HCT116 (cell line): ENCODE results near the gene CFAP221. TPM values are rescaled to one million over a fixed set of nuclear protein-coding genes. Genes with fewer than 3 reads are reported as not detected.

Source experiments
- ATAC-seq: fragments of 200-7000 bp; cut with Tn5 transposase; 2 replicates; pipeline ENCODE4 v1.9.1; 2020; ENCODE audit warnings: mild to moderate bottlenecking, moderate library complexity
- BruUV-seq: library from RNA; stranded (reverse); fragments of 400-500 nt; replicated peaks from 2 replicates; lab custom pipeline; 2021; lab: Mats Ljungman, UMichigan
- CTCF ChIA-PET: fragments of 300-600 bp; sonication (Branson Sonifier 250); formaldehyde crosslinking; loops from one replicate; lab custom pipeline; 2021; ENCODE audit warnings: antibody characterized with exemption; lab: Charles Lee
- POLR2A ChIA-PET: fragments of 300-600, 350-600 bp; sonication (Branson Sonifier 250); formaldehyde crosslinking; loops from one replicate; lab custom pipeline; 2021; ENCODE audit warnings: antibody characterized with exemption; lab: Charles Lee
- RAD21 ChIA-PET, 2 experiments: fragments of 300-600 bp; sonication (Branson Sonifier 250); formaldehyde crosslinking; loops; one replicate each; lab custom pipeline; 2023; ENCODE audit warnings: low total read pairs in 2 of 2; ENCODE audit not compliant: uncharacterized antibody in 2 of 2, unreplicated experiment in 2 of 2, low non-redundant PET in 1 of 2; lab: Charles Lee
- DNase-seq: peaks from one replicate; pipeline ENCODE4 v3.0.0-alpha.2; 2010; ENCODE audit warnings: low read depth, low spot score
- H2AFZ ChIP-seq: fragments of 200-600 bp; shearing (Covaris generic), sonication (generic); 2 replicates; pipeline ENCODE4 v1.6.1; 2017; ENCODE audit warnings: low read depth, mixed run types, mixed read lengths, antibody characterized with exemption, low read length; ENCODE audit not compliant: poor library complexity, severe bottlenecking
- H3K27ac ChIP-seq: 2 replicates; pipeline ENCODE4 v1.5.1; 2012; ENCODE audit warnings: low read depth, low read length
- H3K27me3 ChIP-seq: fragments of 200-600 bp; sonication (generic); 2 replicates; pipeline ENCODE4 v1.6.1; 2016; ENCODE audit warnings: mixed run types, low read length, mixed read lengths; ENCODE audit not compliant: insufficient read depth
- H3K36me3 ChIP-seq, 2 experiments: fragments of 200-500 bp in 1 of 2; fragments of 200-600 bp in 1 of 2; sonication (Bioruptor generic) in 1 of 2; sonication (generic) in 1 of 2; 2 replicates each; pipeline versions ENCODE4 v1.5.1 to v1.6.1; 2014 to 2016; ENCODE audit warnings: low read length in 2 of 2, inconsistent platforms in 1 of 2, mixed read lengths in 1 of 2, mixed run types in 1 of 2; ENCODE audit not compliant: insufficient read depth in 2 of 2, control insufficient read depth in 1 of 2
- H3K4me1 ChIP-seq, 2 experiments: fragments of 200-600 bp in 1 of 2; sonication (generic) in 1 of 2; 2 replicates each; pipeline versions ENCODE4 v1.5.1 to v1.6.1; 2012 to 2017; ENCODE audit warnings: low read length in 2 of 2, inconsistent platforms in 1 of 2, mild to moderate bottlenecking in 1 of 2, mixed read lengths in 1 of 2, mixed run types in 1 of 2, moderate library complexity in 1 of 2; ENCODE audit not compliant: insufficient read depth in 2 of 2, control insufficient read depth in 1 of 2
- H3K4me2 ChIP-seq: fragments of 200-600 bp; sonication (generic); 2 replicates; pipeline ENCODE4 v1.6.1; 2017; ENCODE audit warnings: mixed run types, low read length, mixed read lengths
- H3K4me3 ChIP-seq, 2 experiments: fragments of 200-600 bp in 1 of 2; sonication (generic) in 1 of 2; replicated peaks in 1 of 2; 2 replicates each; pipeline ENCODE4 v1.5.1; 2011 to 2016; ENCODE audit warnings: low read length in 2 of 2, control low read depth in 1 of 2, low read depth in 1 of 2, mild to moderate bottlenecking in 1 of 2, mixed read lengths in 1 of 2, mixed run types in 1 of 2
- H3K79me2 ChIP-seq: fragments of 200-600 bp; sonication (generic); 2 replicates; pipeline ENCODE4 v1.6.1; 2017; ENCODE audit warnings: mild to moderate bottlenecking, mixed run types, low read length, moderate library complexity, mixed read lengths; ENCODE audit not compliant: insufficient read depth
- H3K9ac ChIP-seq: fragments of 200-600 bp; sonication (generic); 2 replicates; pipeline ENCODE4 v1.6.1; 2016; ENCODE audit warnings: low read length, mixed read lengths
- H3K9me2 ChIP-seq: fragments of 200-600 bp; sonication (generic), shearing (Covaris generic); 2 replicates; pipeline ENCODE4 v1.6.1; 2017; ENCODE audit warnings: mixed run types, mild to moderate bottlenecking, moderate library complexity; ENCODE audit not compliant: insufficient read depth
- H3K9me3 ChIP-seq, 2 experiments: fragments of 200-500 bp in 1 of 2; fragments of 200-600 bp in 1 of 2; sonication (Bioruptor generic) in 1 of 2; sonication (generic) in 1 of 2; 2 replicates each; pipeline ENCODE4 v1.6.1; 2014 to 2017; ENCODE audit warnings: low read length in 2 of 2, mixed read lengths in 2 of 2, inconsistent platforms in 1 of 2, low read depth in 1 of 2, mild to moderate bottlenecking in 1 of 2, mixed run types in 1 of 2, moderate library complexity in 1 of 2; ENCODE audit not compliant: control insufficient read depth in 1 of 2, insufficient read depth in 1 of 2
- H4K20me1 ChIP-seq: fragments of 200-600 bp; sonication (generic), shearing (Covaris generic); 2 replicates; pipeline ENCODE4 v1.6.1; 2017; ENCODE audit warnings: mixed run types, mild to moderate bottlenecking, moderate library complexity; ENCODE audit not compliant: insufficient read depth
- ATF3 ChIP-seq: IDR thresholded peaks from 2 replicates; pipeline ENCODE4 v1.6.1; 2012
- CBX3 ChIP-seq: IDR thresholded peaks from 2 replicates; pipeline ENCODE4 v1.6.1; 2012; ENCODE audit warnings: low read depth
- EZH2 ChIP-seq: fragments of 200-600 bp; sonication (generic); IDR thresholded peaks from 2 replicates; pipeline ENCODE4 v1.6.1; 2017; ENCODE audit warnings: antibody characterized with exemption, mixed run types
- EZH2phosphoT487 ChIP-seq: fragments of 200-600 bp; IDR thresholded peaks from 2 replicates; pipeline ENCODE4 v1.6.1; 2018; ENCODE audit warnings: antibody characterized with exemption, borderline replicate concordance
- JUND ChIP-seq: IDR thresholded peaks from 2 replicates; pipeline ENCODE4 v1.6.1; 2012
- POLR2A ChIP-seq: IDR thresholded peaks from 2 replicates; pipeline ENCODE4 v1.7.0; 2011; ENCODE audit warnings: borderline replicate concordance; ENCODE audit not compliant: insufficient read depth, insufficient read length; ENCODE audit errors: extremely low read depth
- RAD21 ChIP-seq: IDR thresholded peaks from 2 replicates; pipeline ENCODE4 v1.6.1; 2012; ENCODE audit warnings: low read depth, mild to moderate bottlenecking
- YY1 ChIP-seq: IDR thresholded peaks from 2 replicates; pipeline ENCODE4 v1.6.1; 2011; ENCODE audit warnings: low read length, low read depth, moderate library complexity, mild to moderate bottlenecking; ENCODE audit not compliant: insufficient replicate concordance; ENCODE audit errors: extremely low read depth
- ZFX ChIP-seq: fragments of 450-650 bp; IDR thresholded peaks from 2 replicates; pipeline ENCODE4 v1.6.1; 2017
- ZNF274 ChIP-seq: fragments of 200-500 bp; sonication (Bioruptor generic); IDR thresholded peaks from 2 replicates; pipeline ENCODE4 v1.6.1; 2014; ENCODE audit warnings: mild to moderate bottlenecking, low read depth, low read length, inconsistent platforms
- intact Hi-C: fragments of 100-400 bp; cut with micrococcal nuclease; formaldehyde crosslinking; loops from 2 replicates; pipeline ENCODE4 v1.10.0; 2022
- total RNA-seq: library from RNA; stranded (reverse); gene quantifications from one replicate; pipeline ENCODE4 v1.2.1, GENCODE V29; 2021; ENCODE audit not compliant: unreplicated experiment
- TF ChIP-seq, protein P1 (sequence below): IDR thresholded peaks from 2 replicates; pipeline ENCODE4 v1.6.1; 2012; ENCODE audit warnings: low read depth
- TF ChIP-seq, protein P2 (sequence below): IDR thresholded peaks from 2 replicates; pipeline ENCODE4 v1.6.1; 2012
- TF ChIP-seq, protein P3 (sequence below), 3 experiments: fragments of 200-600 bp in 1 of 3; sonication (generic) in 1 of 3; IDR thresholded peaks in 2 of 3; conservative IDR thresholded peaks in 1 of 3; 2 replicates each; pipeline ENCODE4 v1.5.1; 2012 to 2017; ENCODE audit warnings: low read depth in 2 of 3, low read length in 2 of 3, antibody characterized with exemption in 1 of 3, borderline replicate concordance in 1 of 3, control low read depth in 1 of 3, mild to moderate bottlenecking in 1 of 3, mixed read lengths in 1 of 3, mixed run types in 1 of 3, moderate library complexity in 1 of 3; ENCODE audit not compliant: insufficient read depth in 1 of 3
- TF ChIP-seq, protein P4 (sequence below): IDR thresholded peaks from 2 replicates; pipeline ENCODE4 v1.6.1; 2011; ENCODE audit warnings: mild to moderate bottlenecking, low read length, moderate library complexity; ENCODE audit not compliant: insufficient replicate concordance; ENCODE audit errors: extremely low read depth

Gene CFAP221
- total RNA-seq, 1 experiment from 2014 or later: 0.96 TPM

- H3K27me3 ChIP-seq: no peaks in the 10 kb centered on the region
- TF ChIP-seq, protein P1, sequence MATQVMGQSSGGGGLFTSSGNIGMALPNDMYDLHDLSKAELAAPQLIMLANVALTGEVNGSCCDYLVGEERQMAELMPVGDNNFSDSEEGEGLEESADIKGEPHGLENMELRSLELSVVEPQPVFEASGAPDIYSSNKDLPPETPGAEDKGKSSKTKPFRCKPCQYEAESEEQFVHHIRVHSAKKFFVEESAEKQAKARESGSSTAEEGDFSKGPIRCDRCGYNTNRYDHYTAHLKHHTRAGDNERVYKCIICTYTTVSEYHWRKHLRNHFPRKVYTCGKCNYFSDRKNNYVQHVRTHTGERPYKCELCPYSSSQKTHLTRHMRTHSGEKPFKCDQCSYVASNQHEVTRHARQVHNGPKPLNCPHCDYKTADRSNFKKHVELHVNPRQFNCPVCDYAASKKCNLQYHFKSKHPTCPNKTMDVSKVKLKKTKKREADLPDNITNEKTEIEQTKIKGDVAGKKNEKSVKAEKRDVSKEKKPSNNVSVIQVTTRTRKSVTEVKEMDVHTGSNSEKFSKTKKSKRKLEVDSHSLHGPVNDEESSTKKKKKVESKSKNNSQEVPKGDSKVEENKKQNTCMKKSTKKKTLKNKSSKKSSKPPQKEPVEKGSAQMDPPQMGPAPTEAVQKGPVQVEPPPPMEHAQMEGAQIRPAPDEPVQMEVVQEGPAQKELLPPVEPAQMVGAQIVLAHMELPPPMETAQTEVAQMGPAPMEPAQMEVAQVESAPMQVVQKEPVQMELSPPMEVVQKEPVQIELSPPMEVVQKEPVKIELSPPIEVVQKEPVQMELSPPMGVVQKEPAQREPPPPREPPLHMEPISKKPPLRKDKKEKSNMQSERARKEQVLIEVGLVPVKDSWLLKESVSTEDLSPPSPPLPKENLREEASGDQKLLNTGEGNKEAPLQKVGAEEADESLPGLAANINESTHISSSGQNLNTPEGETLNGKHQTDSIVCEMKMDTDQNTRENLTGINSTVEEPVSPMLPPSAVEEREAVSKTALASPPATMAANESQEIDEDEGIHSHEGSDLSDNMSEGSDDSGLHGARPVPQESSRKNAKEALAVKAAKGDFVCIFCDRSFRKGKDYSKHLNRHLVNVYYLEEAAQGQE: no peak
- TF ChIP-seq EZH2 (no peak), RAD21 (no peak), ZNF274 (no peak), CBX3 (no peak), EZH2phosphoT487 (no peak), ZFX (no peak), YY1 (no peak), ATF3 (no peak), JUND (no peak), POLR2A (no peak)
- TF ChIP-seq, protein P2, sequence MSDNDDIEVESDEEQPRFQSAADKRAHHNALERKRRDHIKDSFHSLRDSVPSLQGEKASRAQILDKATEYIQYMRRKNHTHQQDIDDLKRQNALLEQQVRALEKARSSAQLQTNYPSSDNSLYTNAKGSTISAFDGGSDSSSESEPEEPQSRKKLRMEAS: no peak
- TF ChIP-seq, protein P3, sequence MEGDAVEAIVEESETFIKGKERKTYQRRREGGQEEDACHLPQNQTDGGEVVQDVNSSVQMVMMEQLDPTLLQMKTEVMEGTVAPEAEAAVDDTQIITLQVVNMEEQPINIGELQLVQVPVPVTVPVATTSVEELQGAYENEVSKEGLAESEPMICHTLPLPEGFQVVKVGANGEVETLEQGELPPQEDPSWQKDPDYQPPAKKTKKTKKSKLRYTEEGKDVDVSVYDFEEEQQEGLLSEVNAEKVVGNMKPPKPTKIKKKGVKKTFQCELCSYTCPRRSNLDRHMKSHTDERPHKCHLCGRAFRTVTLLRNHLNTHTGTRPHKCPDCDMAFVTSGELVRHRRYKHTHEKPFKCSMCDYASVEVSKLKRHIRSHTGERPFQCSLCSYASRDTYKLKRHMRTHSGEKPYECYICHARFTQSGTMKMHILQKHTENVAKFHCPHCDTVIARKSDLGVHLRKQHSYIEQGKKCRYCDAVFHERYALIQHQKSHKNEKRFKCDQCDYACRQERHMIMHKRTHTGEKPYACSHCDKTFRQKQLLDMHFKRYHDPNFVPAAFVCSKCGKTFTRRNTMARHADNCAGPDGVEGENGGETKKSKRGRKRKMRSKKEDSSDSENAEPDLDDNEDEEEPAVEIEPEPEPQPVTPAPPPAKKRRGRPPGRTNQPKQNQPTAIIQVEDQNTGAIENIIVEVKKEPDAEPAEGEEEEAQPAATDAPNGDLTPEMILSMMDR (IDR thresholded peaks at IDR 0.05 in 2 of 3, conservative IDR thresholded peaks at IDR 0.05 in 1 of 3; ENCODE audit: borderline replicate concordance in 1 of 3, insufficient read depth in 1 of 3, low read depth in 2 of 3, low read length in 2 of 3): no peak
- TF ChIP-seq, protein P4, sequence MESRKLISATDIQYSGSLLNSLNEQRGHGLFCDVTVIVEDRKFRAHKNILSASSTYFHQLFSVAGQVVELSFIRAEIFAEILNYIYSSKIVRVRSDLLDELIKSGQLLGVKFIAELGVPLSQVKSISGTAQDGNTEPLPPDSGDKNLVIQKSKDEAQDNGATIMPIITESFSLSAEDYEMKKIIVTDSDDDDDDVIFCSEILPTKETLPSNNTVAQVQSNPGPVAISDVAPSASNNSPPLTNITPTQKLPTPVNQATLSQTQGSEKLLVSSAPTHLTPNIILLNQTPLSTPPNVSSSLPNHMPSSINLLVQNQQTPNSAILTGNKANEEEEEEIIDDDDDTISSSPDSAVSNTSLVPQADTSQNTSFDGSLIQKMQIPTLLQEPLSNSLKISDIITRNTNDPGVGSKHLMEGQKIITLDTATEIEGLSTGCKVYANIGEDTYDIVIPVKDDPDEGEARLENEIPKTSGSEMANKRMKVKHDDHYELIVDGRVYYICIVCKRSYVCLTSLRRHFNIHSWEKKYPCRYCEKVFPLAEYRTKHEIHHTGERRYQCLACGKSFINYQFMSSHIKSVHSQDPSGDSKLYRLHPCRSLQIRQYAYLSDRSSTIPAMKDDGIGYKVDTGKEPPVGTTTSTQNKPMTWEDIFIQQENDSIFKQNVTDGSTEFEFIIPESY: no peak
- ChIA-PET POLR2A (no interaction called here), RAD21 (no interaction called here), CTCF (no interaction called here)
- no peak overlapping the region for H3K9ac ChIP-seq
- H3K4me1 ChIP-seq: no peaks in the 10 kb centered on the region
- H4K20me1 ChIP-seq: no peaks in the 10 kb centered on the region
- H3K9me2 ChIP-seq: no peaks in the 10 kb centered on the region
- no peaks in the 10 kb centered on the region for H3K9me3 ChIP-seq
- DNase-seq: no peak
- no TSS peak for BruUV-seq
- no peak overlapping the region for H3K4me2 ChIP-seq
- no peak overlapping the region for H3K27ac ChIP-seq
- ATAC-seq: no peak
- intact Hi-C loops: no loop called here
- no peaks in the 10 kb centered on the region for H3K79me2 ChIP-seq
- H2AFZ ChIP-seq: no peak overlapping the region
- H3K36me3 ChIP-seq: no peaks in the 10 kb centered on the region
- no peak overlapping the region for H3K4me3 ChIP-seq
These were observed 31.3 kb upstream of the CFAP221 start for GRCh38 chr2:119512946-119513345.
